HEK293 (cell line): Measurements from ENCODE around the gene TMC3.
A peak's percentile ranks its signal among the peaks of the same experiment; 100 is the strongest.

ENCODE experiments used
- CTCF ChIA-PET: fragments of 350-600 bp; formaldehyde crosslinking; extraction: SDS; loops from one replicate; lab custom pipeline; 2021; ENCODE audit warnings: antibody characterized with exemption; lab: Yijun Ruan, JAX
- POLR2A ChIA-PET: fragments of 300-600 bp; formaldehyde crosslinking; extraction: SDS; loops from one replicate; lab custom pipeline; 2020; ENCODE audit warnings: antibody characterized with exemption, inconsistent platforms; lab: Yijun Ruan, JAX
- H3K27ac ChIP-seq: fragments of 200-500 bp; sonication (Bioruptor generic); 2 replicates; pipeline ENCODE4 v1.5.1; 2014; ENCODE audit warnings: low read depth, low read length, control low read depth, inconsistent platforms; ENCODE audit errors: extremely low read depth
- H3K36me3 ChIP-seq, 2 experiments: fragments of 200-500 bp in 1 of 2; sonication (Bioruptor generic) in 1 of 2; 1 replicate in 1 of 2; 2 replicates in 1 of 2; pipeline ENCODE4 v1.5.1; 2014 to 2017; ENCODE audit warnings: inconsistent platforms in 2 of 2, low read length in 2 of 2; ENCODE audit not compliant: control insufficient read depth in 2 of 2, insufficient read depth in 1 of 2
- H3K4me1 ChIP-seq: fragments of 200-500 bp; sonication (Bioruptor generic); 2 replicates; pipeline ENCODE4 v1.5.1; 2014; ENCODE audit warnings: mild to moderate bottlenecking, low read length, inconsistent platforms; ENCODE audit not compliant: control insufficient read depth, insufficient read depth
- H3K4me3 ChIP-seq: 2 replicates; pipeline ENCODE4 v1.5.1; 2011; ENCODE audit warnings: low read depth, mild to moderate bottlenecking, control low read depth, low read length, moderate library complexity
- H3K9me3 ChIP-seq: fragments of 200-500 bp; sonication (Bioruptor generic); 2 replicates; pipeline ENCODE4 v1.5.1; 2014; ENCODE audit warnings: low read depth, low read length, inconsistent platforms; ENCODE audit not compliant: control insufficient read depth, insufficient read depth
- KLF1 ChIP-seq: fragments of 450-650 bp; formaldehyde crosslinking; IDR thresholded peaks from 2 replicates; pipeline ENCODE4 v1.5.1; 2016; ENCODE audit warnings: missing biosample characterization, missing genetic modification characterization
- OSR2 ChIP-seq: fragments of 450-650 bp; formaldehyde crosslinking; IDR thresholded peaks from 2 replicates; pipeline ENCODE4 v1.5.1; 2016; ENCODE audit warnings: missing biosample characterization, missing genetic modification characterization
- SCRT2 ChIP-seq: fragments of 450-650 bp; formaldehyde crosslinking; IDR thresholded peaks from 2 replicates; pipeline ENCODE4 v1.5.1; 2016; ENCODE audit warnings: missing biosample characterization, missing genetic modification characterization
- TCF7L2 ChIP-seq: IDR thresholded peaks from 2 replicates; pipeline ENCODE4 v1.6.1; 2011; ENCODE audit warnings: low read depth, mild to moderate bottlenecking, inconsistent platforms, low read length, moderate library complexity, borderline replicate concordance
- TRIM28 ChIP-seq: IDR thresholded peaks from 2 replicates; pipeline ENCODE4 v1.6.1; 2011; ENCODE audit warnings: low read length, control low read depth, borderline replicate concordance
- WT1 ChIP-seq: fragments of 450-650 bp; formaldehyde crosslinking; IDR thresholded peaks from 2 replicates; pipeline ENCODE4 v1.5.1; 2016; ENCODE audit warnings: missing biosample characterization, missing genetic modification characterization
- ZBTB17 ChIP-seq: fragments of 450-650 bp; formaldehyde crosslinking; IDR thresholded peaks from 2 replicates; pipeline ENCODE4 v1.5.1; 2016; ENCODE audit warnings: missing biosample characterization, missing genetic modification characterization
- ZEB2 ChIP-seq: fragments of 450-650 bp; formaldehyde crosslinking; IDR thresholded peaks from 2 replicates; pipeline ENCODE4 v1.5.1; 2016; ENCODE audit warnings: missing biosample characterization, missing genetic modification characterization
- ZFP3 ChIP-seq: fragments of 450-650 bp; formaldehyde crosslinking; IDR thresholded peaks from 2 replicates; pipeline ENCODE4 v1.5.1; 2016; ENCODE audit warnings: low read depth, missing biosample characterization, missing genetic modification characterization
- ZNF174 ChIP-seq: fragments of 450-650 bp; formaldehyde crosslinking; IDR thresholded peaks from 2 replicates; pipeline ENCODE4 v1.5.0; 2017; ENCODE audit warnings: missing biosample characterization, mild to moderate bottlenecking, missing genetic modification characterization
- ZNF184 ChIP-seq: fragments of 450-650 bp; IDR thresholded peaks from 2 replicates; pipeline ENCODE4 v1.5.1; 2018; ENCODE audit warnings: missing biosample characterization, mild to moderate bottlenecking, missing genetic modification characterization
- ZNF223 ChIP-seq: fragments of 450-650 bp; formaldehyde crosslinking; IDR thresholded peaks from 2 replicates; pipeline ENCODE4 v1.5.1; 2016; ENCODE audit warnings: missing biosample characterization, missing genetic modification characterization
- ZNF335 ChIP-seq: fragments of 450-650 bp; formaldehyde crosslinking; conservative IDR thresholded peaks from 2 replicates; pipeline ENCODE4 v1.5.1; 2016; ENCODE audit warnings: missing biosample characterization, missing genetic modification characterization
- ZNF560 ChIP-seq: fragments of 450-650 bp; formaldehyde crosslinking; IDR thresholded peaks from 2 replicates; pipeline ENCODE4 v1.5.1; 2017; ENCODE audit warnings: missing biosample characterization, missing genetic modification characterization, borderline replicate concordance
- ZNF629 ChIP-seq: fragments of 450-650 bp; formaldehyde crosslinking; IDR thresholded peaks from 2 replicates; pipeline ENCODE4 v1.5.1; 2017; ENCODE audit warnings: missing biosample characterization, missing genetic modification characterization
- ZNF654 ChIP-seq: fragments of 450-650 bp; formaldehyde crosslinking; IDR thresholded peaks from 2 replicates; pipeline ENCODE4 v1.5.1; 2016; ENCODE audit warnings: low read depth, missing biosample characterization, missing genetic modification characterization
- ZNF660 ChIP-seq: fragments of 450-650 bp; IDR thresholded peaks from 2 replicates; pipeline ENCODE4 v1.5.1; 2018; ENCODE audit warnings: missing biosample characterization, mild to moderate bottlenecking, missing genetic modification characterization
- ZSCAN30 ChIP-seq: fragments of 450-650 bp; IDR thresholded peaks from 2 replicates; pipeline ENCODE4 v1.5.1; 2018; ENCODE audit warnings: missing biosample characterization, mild to moderate bottlenecking, missing genetic modification characterization, moderate library complexity
- TF ChIP-seq, protein P1 (sequence below): fragments of 450-650 bp; formaldehyde crosslinking; IDR thresholded peaks from 2 replicates; pipeline ENCODE4 v1.5.1; 2016; ENCODE audit warnings: missing biosample characterization, missing genetic modification characterization
- TF ChIP-seq, protein P2 (sequence below): fragments of 450-650 bp; formaldehyde crosslinking; IDR thresholded peaks from 2 replicates; pipeline ENCODE4 v1.5.1; 2016; ENCODE audit warnings: missing biosample characterization, missing genetic modification characterization
- TF ChIP-seq, protein P3 (sequence below): fragments of 450-650 bp; formaldehyde crosslinking; IDR thresholded peaks from 2 replicates; pipeline ENCODE4 v1.5.1; 2016; ENCODE audit warnings: missing biosample characterization, missing genetic modification characterization

TMC3 gene

DNA sequence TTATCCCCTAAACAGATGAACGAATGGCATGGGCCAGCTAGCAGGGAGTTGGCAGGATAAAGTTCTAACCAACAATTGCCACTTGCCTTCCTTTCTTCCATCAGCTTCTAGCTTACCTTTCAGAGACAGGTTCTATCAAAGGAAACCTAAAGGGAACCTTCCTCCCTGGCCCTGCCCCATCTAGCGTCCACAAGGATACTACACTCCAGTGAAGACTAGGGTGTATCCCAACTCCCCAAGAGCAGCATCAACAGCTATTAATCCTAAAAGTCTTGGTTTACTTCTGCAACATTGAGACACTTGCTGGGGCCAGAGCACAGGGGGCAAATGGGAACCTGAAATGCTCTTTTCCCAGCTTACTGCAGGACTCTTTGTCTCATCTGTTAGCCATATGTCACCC is 37.0 kb upstream of the TMC3 start (continued):
- TF ChIP-seq ZNF560 (tag by site-specific recombination), result no peak
- no peak for TF ChIP-seq ZNF174 (tag by site-specific recombination)
- no peak for TF ChIP-seq ZNF223
- TF ChIP-seq TCF7L2, result no peak
- TF ChIP-seq, protein P1, sequence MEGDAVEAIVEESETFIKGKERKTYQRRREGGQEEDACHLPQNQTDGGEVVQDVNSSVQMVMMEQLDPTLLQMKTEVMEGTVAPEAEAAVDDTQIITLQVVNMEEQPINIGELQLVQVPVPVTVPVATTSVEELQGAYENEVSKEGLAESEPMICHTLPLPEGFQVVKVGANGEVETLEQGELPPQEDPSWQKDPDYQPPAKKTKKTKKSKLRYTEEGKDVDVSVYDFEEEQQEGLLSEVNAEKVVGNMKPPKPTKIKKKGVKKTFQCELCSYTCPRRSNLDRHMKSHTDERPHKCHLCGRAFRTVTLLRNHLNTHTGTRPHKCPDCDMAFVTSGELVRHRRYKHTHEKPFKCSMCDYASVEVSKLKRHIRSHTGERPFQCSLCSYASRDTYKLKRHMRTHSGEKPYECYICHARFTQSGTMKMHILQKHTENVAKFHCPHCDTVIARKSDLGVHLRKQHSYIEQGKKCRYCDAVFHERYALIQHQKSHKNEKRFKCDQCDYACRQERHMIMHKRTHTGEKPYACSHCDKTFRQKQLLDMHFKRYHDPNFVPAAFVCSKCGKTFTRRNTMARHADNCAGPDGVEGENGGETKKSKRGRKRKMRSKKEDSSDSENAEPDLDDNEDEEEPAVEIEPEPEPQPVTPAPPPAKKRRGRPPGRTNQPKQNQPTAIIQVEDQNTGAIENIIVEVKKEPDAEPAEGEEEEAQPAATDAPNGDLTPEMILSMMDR, result no peak

DNA sequence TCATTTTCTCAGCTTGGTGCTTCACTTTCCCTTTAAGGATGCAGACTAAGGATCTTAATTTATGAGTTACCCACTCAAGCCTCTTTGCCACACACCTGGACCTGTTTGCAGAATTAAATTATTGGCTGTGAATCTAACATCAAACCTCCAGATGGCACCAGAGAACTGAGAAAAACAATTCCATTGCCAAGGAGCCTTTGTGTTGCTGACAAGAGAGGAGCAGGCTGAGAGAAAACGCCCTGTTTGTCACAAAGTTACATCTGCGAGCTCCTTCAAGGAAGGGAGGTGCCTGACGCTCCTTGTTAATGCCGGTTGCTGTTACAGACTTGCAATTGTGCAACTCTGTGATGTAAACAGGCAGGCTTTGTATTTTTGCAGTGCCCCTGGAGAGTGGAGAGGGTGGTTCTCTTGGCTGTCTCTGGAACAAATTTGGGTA is 36.3 kb upstream of the TMC3 start:
- H3K27ac ChIP-seq, result no peak overlapping the region
- TF ChIP-seq, protein P1, result peak; percentile 63; the same call in 1 of the 2 replicates
- TF ChIP-seq ZNF660 (tag by site-specific recombination) (0 out of 2 replicates have a peak, but pooled peaks have one; percentile 19), SCRT2 (tag by site-specific recombination) (peak; percentile 51; the same call in 1 of the 2 replicates), ZNF629 (tag by site-specific recombination) (no peak), KLF1 (tag by site-specific recombination) (peak; percentile 66), TRIM28 (peak; percentile 19; the same call in 1 of the 2 replicates), ZNF184 (tag by site-specific recombination) (no peak), ZFP3 (tag by site-specific recombination) (no peak), ZNF654 (peak; percentile 67), ZEB2 (tag by site-specific recombination) (peak; percentile 52; the same call in 1 of the 2 replicates), ZNF335 (tag by site-specific recombination) (0 out of 2 replicates have a peak, but pooled peaks have one; percentile 25), ZBTB17 (tag by site-specific recombination) (peak; percentile 25; the same call in 1 of the 2 replicates), ZNF560 (tag by site-specific recombination) (no peak), OSR2 (no peak), WT1 (tag by site-specific recombination) (0 out of 2 replicates have a peak, but pooled peaks have one; percentile 19), ZSCAN30 (tag by site-specific recombination) (0 out of 2 replicates have a peak, but pooled peaks have one; percentile 46)
- TF ChIP-seq, protein P2, sequence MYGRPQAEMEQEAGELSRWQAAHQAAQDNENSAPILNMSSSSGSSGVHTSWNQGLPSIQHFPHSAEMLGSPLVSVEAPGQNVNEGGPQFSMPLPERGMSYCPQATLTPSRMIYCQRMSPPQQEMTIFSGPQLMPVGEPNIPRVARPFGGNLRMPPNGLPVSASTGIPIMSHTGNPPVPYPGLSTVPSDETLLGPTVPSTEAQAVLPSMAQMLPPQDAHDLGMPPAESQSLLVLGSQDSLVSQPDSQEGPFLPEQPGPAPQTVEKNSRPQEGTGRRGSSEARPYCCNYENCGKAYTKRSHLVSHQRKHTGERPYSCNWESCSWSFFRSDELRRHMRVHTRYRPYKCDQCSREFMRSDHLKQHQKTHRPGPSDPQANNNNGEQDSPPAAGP (tag by site-specific recombination), result peak; percentile 79
- TF ChIP-seq, protein P3, sequence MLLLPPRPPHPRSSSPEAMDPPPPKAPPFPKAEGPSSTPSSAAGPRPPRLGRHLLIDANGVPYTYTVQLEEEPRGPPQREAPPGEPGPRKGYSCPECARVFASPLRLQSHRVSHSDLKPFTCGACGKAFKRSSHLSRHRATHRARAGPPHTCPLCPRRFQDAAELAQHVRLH (tag by site-specific recombination), result no peak
- TF ChIP-seq, all 188 proteins: peak for 12
- POLR2A ChIA-PET, result no interaction called here
- Histone ChIP-seq H3K4me3 (no peak overlapping the region), H3K4me1 (peaks cover 4% of the 10 kb centered on the region), H3K36me3 (no peaks in the 10 kb centered on the region), H3K9me3 (no peaks in the 10 kb centered on the region)
- CTCF ChIA-PET, result interaction anchor here (0.6 to 2.8 kb wide), 45 partner anchors 9 to 1723 kb away, joined by 3 to 21 read pairs (median 4); no protein-coding TSS in a partner anchor
